OCI-LY3 (cell line): ENCODE data around the gene NANOG.
"Not testable (repeated sequence)": the region's sequence is repeated elsewhere in the genome, so short reads cannot be mapped to it uniquely, and the experiment has no call there.

Source experiments
- H2AFZ ChIP-seq: fragments of 200-600, 300-600 bp; shearing (Covaris generic); 2 replicates; pipeline ENCODE4 v1.6.0; 2014; ENCODE audit warnings: antibody characterized with exemption, low read depth, low read length
- H3K27ac ChIP-seq: fragments of 200-600, 300-600 bp; sonication (generic); 2 replicates; pipeline ENCODE4 v1.5.1; 2014; ENCODE audit warnings: mild to moderate bottlenecking, low read length, moderate library complexity, mixed read lengths
- H3K27me3 ChIP-seq: fragments of 200-600, 300-600 bp; sonication (generic); 2 replicates; pipeline ENCODE4 v1.6.1; 2014; ENCODE audit warnings: low read depth, low read length, mixed read lengths
- H3K36me3 ChIP-seq: fragments of 200-600, 300-600 bp; sonication (generic); replicated peaks from 2 replicates; pipeline ENCODE3; 2014; ENCODE audit warnings: low read depth, low read length, mixed read lengths
- H3K4me1 ChIP-seq: fragments of 300-600, 200-600 bp; sonication (generic); 2 replicates; pipeline ENCODE4 v1.6.1; 2014; ENCODE audit warnings: low read length, mixed read lengths
- H3K4me2 ChIP-seq: fragments of 200-600, 300-600 bp; sonication (generic); 2 replicates; pipeline ENCODE4 v1.6.1; 2014; ENCODE audit warnings: low read length, mixed read lengths
- H3K4me3 ChIP-seq: fragments of 300-600, 200-600 bp; sonication (generic); 2 replicates; pipeline ENCODE4 v1.5.1; 2014; ENCODE audit warnings: antibody characterized with exemption, mild to moderate bottlenecking, low read length, moderate library complexity
- H3K79me2 ChIP-seq: fragments of 300-600, 200-600 bp; shearing (Covaris generic); 2 replicates; pipeline ENCODE4 v1.6.1; 2014; ENCODE audit warnings: mild to moderate bottlenecking, low read length, mixed read lengths
- H3K9ac ChIP-seq: fragments of 300-600, 200-600 bp; shearing (Covaris generic); 2 replicates; pipeline ENCODE4 v1.6.0; 2014; ENCODE audit warnings: mild to moderate bottlenecking, low read length, moderate library complexity
- H3K9me3 ChIP-seq: fragments of 200-600, 300-600 bp; shearing (Covaris generic); 2 replicates; pipeline ENCODE4 v1.6.1; 2014; ENCODE audit warnings: low read length, mixed read lengths; ENCODE audit not compliant: insufficient read depth
- H4K20me1 ChIP-seq: fragments of 200-600, 300-600 bp; sonication (generic); 2 replicates; pipeline ENCODE4 v1.6.1; 2016; ENCODE audit warnings: low read length, mixed read lengths; ENCODE audit not compliant: insufficient read depth
- CTCF ChIP-seq: fragments of 200-600, 300-600 bp; sonication (generic); IDR thresholded peaks from 2 replicates; pipeline ENCODE4 v1.5.1; 2014; ENCODE audit warnings: antibody characterized with exemption, low read length, low read depth
- EZH2phosphoT487 ChIP-seq: fragments of 200-600 bp; shearing (Covaris generic); IDR thresholded peaks from 2 replicates; pipeline ENCODE4 v1.6.1; 2018; ENCODE audit warnings: antibody characterized with exemption, mixed run types, low read depth

The NANOG gene

GRCh38 chr12:7788884-7789528 is at the start of gene NANOG:
Gene NANOG (plus strand): TSS chr12:7789402. CDS start chr12:7789615, 213 bp downstream.
- not testable (repeated sequence) for H3K9me3 ChIP-seq, H2AFZ ChIP-seq, H3K79me2 ChIP-seq, H3K36me3 ChIP-seq, H4K20me1 ChIP-seq, H3K4me3 ChIP-seq, H3K4me1 ChIP-seq, H3K27me3 ChIP-seq, H3K9ac ChIP-seq, H3K27ac ChIP-seq
- peak within 1 kb of the TSS; percentile 39 for H3K4me2 ChIP-seq

- H3K4me1 ChIP-seq, result peaks cover 15% of the 10 kb centered on the region
- no peaks in the 10 kb centered on the region for H3K36me3 ChIP-seq
- H3K9me3 ChIP-seq, result no peaks in the 10 kb centered on the region
- peak within 1 kb of the TSS; percentile 91; the same call in 1 of the 2 replicates for H2AFZ ChIP-seq
- H3K4me3 ChIP-seq, result no peak within 1 kb of the TSS
- no peaks in the 10 kb centered on the region for H4K20me1 ChIP-seq
- H3K4me2 ChIP-seq, result no peak within 1 kb of the TSS
- H3K27me3 ChIP-seq, result no peaks in the 10 kb centered on the region
- H3K27ac ChIP-seq, result no peak within 1 kb of the TSS
- H3K9ac ChIP-seq, result no peak within 1 kb of the TSS
- no peak for TF ChIP-seq CTCF
- no peak for TF ChIP-seq EZH2phosphoT487
- no peaks in the 10 kb centered on the region for H3K79me2 ChIP-seq
Observed at GRCh38 chr12:7747246-7747645, 42.0 kb upstream of the NANOG start, which contains the start of gene CLEC4C. Gene CLEC4C (minus strand): TSS chr12:7747375. CDS start chr12:7747348, 27 bp downstream.

- Histone ChIP-seq H3K27ac (no peak overlapping the region), H3K9me3 (no peaks in the 10 kb centered on the region), H3K27me3 (no peaks in the 10 kb centered on the region), H3K36me3 (no peaks in the 10 kb centered on the region), H4K20me1 (no peaks in the 10 kb centered on the region), H3K4me3 (no peak overlapping the region), H2AFZ (no peak overlapping the region), H3K9ac (no peak overlapping the region), H3K79me2 (no peaks in the 10 kb centered on the region), H3K4me2 (peak overlapping the region; percentile 39; the same call in 1 of the 2 replicates), H3K4me1 (peaks cover 20% of the 10 kb centered on the region)
- TF ChIP-seq CTCF, result no peak
- no peak for TF ChIP-seq EZH2phosphoT487
Observed at GRCh38 chr12:7748852-7749251, 40.4 kb upstream of the NANOG start.

- Histone ChIP-seq H3K27me3 (no peaks in the 10 kb centered on the region), H3K9me3 (no peaks in the 10 kb centered on the region), H3K4me1 (peaks cover 24% of the 10 kb centered on the region), H3K4me3 (no peak overlapping the region), H2AFZ (0 out of 2 replicates have a peak overlapping the region, but pooled peaks have one; percentile 3), H3K4me2 (peak overlapping the region; percentile 39), H3K9ac (no peak overlapping the region), H3K27ac (no peak overlapping the region), H3K79me2 (no peaks in the 10 kb centered on the region), H3K36me3 (no peaks in the 10 kb centered on the region), H4K20me1 (no peaks in the 10 kb centered on the region)
- no peak for TF ChIP-seq CTCF
- TF ChIP-seq EZH2phosphoT487, result no peak
Observed at GRCh38 chr12:7749442-7749841, 39.8 kb upstream of the NANOG start.
